ENCODE data around the gene WFDC12.

WFDC12 gene

DNA sequence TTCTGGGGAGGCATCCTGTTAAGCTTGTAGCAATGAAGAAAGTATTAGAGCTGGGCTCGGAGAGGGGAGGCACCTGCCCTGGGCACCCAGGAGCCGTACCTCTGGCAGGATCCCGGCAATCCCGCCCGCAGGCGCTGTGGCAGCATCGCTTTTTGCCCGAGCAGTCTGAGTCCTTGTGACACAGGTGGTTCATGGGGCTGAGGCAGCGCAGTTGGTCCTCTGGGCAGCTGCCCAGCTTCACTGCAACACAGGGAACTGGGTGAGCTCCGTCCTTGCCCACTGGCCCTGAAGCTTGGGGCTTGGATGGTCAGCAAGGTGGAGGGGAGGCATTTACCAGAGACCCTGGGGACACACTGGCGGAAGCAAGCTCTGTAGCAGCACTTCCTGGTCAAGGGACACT lies 14.0 kb downstream of the WFDC12 start:
- TF ChIP-seq ZNF70 (CRISPR knock-in tag; IDR thresholded peaks at IDR 0.05), result no peak
- TF ChIP-seq PPARA (CRISPR knock-in tag; IDR thresholded peaks at IDR 0.05; ENCODE audit: borderline replicate concordance), result no peak
- ATAC-seq, result no peak

- TF ChIP-seq SNAI2 (CRISPR knock-in tag; IDR thresholded peaks at IDR 0.05) (no peak), ARNTL (CRISPR knock-in tag; IDR thresholded peaks at IDR 0.05; ENCODE audit: borderline replicate concordance, low read depth) (no peak), ZNF565 (CRISPR knock-in tag; conservative IDR thresholded peaks at IDR 0.05; ENCODE audit: low read depth) (no peak), GLIS3 (CRISPR knock-in tag; IDR thresholded peaks at IDR 0.05) (no peak), RARB (CRISPR knock-in tag; IDR thresholded peaks at IDR 0.05) (no peak), CSRNP3 (CRISPR knock-in tag; IDR thresholded peaks at IDR 0.05) (no peak), ZC3H10 (CRISPR knock-in tag; IDR thresholded peaks at IDR 0.05) (no peak), TCF4 (CRISPR knock-in tag; IDR thresholded peaks at IDR 0.05; ENCODE audit: borderline replicate concordance) (no peak), ZNF8 (CRISPR knock-in tag; IDR thresholded peaks at IDR 0.05) (no peak), CSDC2 (CRISPR knock-in tag; IDR thresholded peaks at IDR 0.05) (no peak), OSR1 (CRISPR knock-in tag; IDR thresholded peaks at IDR 0.05) (no peak), ESRRG (CRISPR knock-in tag; IDR thresholded peaks at IDR 0.05) (no peak), ZFP30 (CRISPR knock-in tag; IDR thresholded peaks at IDR 0.05) (no peak)
- TF ChIP-seq, protein P1, sequence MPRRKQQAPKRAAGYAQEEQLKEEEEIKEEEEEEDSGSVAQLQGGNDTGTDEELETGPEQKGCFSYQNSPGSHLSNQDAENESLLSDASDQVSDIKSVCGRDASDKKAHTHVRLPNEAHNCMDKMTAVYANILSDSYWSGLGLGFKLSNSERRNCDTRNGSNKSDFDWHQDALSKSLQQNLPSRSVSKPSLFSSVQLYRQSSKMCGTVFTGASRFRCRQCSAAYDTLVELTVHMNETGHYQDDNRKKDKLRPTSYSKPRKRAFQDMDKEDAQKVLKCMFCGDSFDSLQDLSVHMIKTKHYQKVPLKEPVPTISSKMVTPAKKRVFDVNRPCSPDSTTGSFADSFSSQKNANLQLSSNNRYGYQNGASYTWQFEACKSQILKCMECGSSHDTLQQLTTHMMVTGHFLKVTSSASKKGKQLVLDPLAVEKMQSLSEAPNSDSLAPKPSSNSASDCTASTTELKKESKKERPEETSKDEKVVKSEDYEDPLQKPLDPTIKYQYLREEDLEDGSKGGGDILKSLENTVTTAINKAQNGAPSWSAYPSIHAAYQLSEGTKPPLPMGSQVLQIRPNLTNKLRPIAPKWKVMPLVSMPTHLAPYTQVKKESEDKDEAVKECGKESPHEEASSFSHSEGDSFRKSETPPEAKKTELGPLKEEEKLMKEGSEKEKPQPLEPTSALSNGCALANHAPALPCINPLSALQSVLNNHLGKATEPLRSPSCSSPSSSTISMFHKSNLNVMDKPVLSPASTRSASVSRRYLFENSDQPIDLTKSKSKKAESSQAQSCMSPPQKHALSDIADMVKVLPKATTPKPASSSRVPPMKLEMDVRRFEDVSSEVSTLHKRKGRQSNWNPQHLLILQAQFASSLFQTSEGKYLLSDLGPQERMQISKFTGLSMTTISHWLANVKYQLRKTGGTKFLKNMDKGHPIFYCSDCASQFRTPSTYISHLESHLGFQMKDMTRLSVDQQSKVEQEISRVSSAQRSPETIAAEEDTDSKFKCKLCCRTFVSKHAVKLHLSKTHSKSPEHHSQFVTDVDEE (CRISPR knock-in tag; IDR thresholded peaks at IDR 0.05), result no peak
- TF ChIP-seq, protein P2, sequence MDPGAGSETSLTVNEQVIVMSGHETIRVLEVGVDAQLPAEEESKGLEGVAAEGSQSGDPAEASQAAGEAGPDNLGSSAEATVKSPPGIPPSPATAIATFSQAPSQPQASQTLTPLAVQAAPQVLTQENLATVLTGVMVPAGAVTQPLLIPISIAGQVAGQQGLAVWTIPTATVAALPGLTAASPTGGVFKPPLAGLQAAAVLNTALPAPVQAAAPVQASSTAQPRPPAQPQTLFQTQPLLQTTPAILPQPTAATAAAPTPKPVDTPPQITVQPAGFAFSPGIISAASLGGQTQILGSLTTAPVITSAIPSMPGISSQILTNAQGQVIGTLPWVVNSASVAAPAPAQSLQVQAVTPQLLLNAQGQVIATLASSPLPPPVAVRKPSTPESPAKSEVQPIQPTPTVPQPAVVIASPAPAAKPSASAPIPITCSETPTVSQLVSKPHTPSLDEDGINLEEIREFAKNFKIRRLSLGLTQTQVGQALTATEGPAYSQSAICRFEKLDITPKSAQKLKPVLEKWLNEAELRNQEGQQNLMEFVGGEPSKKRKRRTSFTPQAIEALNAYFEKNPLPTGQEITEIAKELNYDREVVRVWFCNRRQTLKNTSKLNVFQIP (CRISPR knock-in tag; IDR thresholded peaks at IDR 0.05; ENCODE audit: borderline replicate concordance, low read depth), result no peak
- TF ChIP-seq, protein P3, sequence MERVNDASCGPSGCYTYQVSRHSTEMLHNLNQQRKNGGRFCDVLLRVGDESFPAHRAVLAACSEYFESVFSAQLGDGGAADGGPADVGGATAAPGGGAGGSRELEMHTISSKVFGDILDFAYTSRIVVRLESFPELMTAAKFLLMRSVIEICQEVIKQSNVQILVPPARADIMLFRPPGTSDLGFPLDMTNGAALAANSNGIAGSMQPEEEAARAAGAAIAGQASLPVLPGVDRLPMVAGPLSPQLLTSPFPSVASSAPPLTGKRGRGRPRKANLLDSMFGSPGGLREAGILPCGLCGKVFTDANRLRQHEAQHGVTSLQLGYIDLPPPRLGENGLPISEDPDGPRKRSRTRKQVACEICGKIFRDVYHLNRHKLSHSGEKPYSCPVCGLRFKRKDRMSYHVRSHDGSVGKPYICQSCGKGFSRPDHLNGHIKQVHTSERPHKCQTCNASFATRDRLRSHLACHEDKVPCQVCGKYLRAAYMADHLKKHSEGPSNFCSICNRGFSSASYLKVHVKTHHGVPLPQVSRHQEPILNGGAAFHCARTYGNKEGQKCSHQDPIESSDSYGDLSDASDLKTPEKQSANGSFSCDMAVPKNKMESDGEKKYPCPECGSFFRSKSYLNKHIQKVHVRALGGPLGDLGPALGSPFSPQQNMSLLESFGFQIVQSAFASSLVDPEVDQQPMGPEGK (CRISPR knock-in tag; IDR thresholded peaks at IDR 0.05; ENCODE audit: borderline replicate concordance), result no peak
- ATAC-seq, result no peak
Measured at GRCh38 chr20:45109634-45110033, 14.6 kb downstream of the WFDC12 start.

DNA sequence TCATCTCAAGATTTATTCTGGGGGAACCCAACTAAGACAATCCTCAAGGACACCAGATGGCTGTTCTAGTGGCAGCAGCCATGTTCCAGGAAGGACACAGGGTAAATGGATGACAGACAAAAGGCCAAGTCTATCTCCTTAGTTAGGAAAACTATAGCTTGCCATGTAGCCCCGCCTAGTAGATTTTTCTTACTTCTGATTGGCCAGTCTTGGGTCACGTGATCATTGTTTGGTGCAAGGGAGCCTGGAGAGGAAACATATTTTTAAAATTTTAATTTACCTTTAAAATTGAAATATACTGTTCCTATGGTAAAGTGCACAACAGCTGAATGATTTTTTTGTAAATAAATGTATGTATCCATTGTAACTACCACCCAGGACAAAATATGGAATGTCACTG lies 18.9 kb downstream of the WFDC12 start:
- ATAC-seq, result peak; percentile 38

More for the DNA sequence above, 18.9 kb downstream of the WFDC12 start:
- TF ChIP-seq, protein P3 (CRISPR knock-in tag; IDR thresholded peaks at IDR 0.05; ENCODE audit: borderline replicate concordance), result no peak
- TF ChIP-seq ZFP30 (CRISPR knock-in tag; IDR thresholded peaks at IDR 0.05) (no peak), CREB5 (CRISPR knock-in tag; IDR thresholded peaks at IDR 0.05; ENCODE audit: low read depth) (no peak)

Data from SK-N-SH treated with all-trans-retinoic acid at 6 μM for 48 hours (cell line).